Measurements from ENCODE around the gene FBXL22. TPM values are rescaled to one million over a fixed set of nuclear protein-coding genes. Genes with fewer than 3 reads are reported as not detected.
"Not testable (repeated sequence)": the region's sequence is repeated elsewhere in the genome, so short reads cannot be mapped to it uniquely, and the experiment has no call there.

FBXL22 gene
- total RNA-seq, 4 donors from 2014 or later, result 14.4 to 81.6 (median 46.3) TPM

- Histone ChIP-seq H3K4me1 (peaks cover 15 to 37% (median 22%) of the 10 kb centered on the region in 4 donors), H3K27me3 (no peaks in the 10 kb centered on the region), H3K4me3 (no peak overlapping the region), H3K27ac (replicated peaks in 1 of 4) (no peak overlapping the region), H3K9me3 (no peaks in the 10 kb centered on the region), H3K36me3 (peaks cover 20 to 86% (median 77%) of the 10 kb centered on the region in 4 donors)
- DNase-seq (ENCODE audit: extremely low spot score), result no peak
- 93% methylated on average over 15 of the region's 15 CpGs for WGBS
- TF ChIP-seq EP300 (IDR thresholded peaks at IDR 0.05), result no peak
- no peak for TF ChIP-seq POLR2AphosphoS5 (IDR thresholded peaks at IDR 0.05)
- intact Hi-C loops (cut with DNase I), result no loop called here
These were observed 15.1 kb downstream of the FBXL22 start for GRCh38 chr15:63612300-63612699.

GRCh38 chr15:63615935-63616334, 18.7 kb downstream of the FBXL22 start:
- H3K9me3 ChIP-seq, result no peaks in the 10 kb centered on the region
- no peak for DNase-seq (ENCODE audit: extremely low spot score)
- TF ChIP-seq CTCF (IDR thresholded peaks at IDR 0.05) (no peak), POLR2A (IDR thresholded peaks at IDR 0.05; ENCODE audit: low read depth) (no peak)
- H3K4me3 ChIP-seq, result no peak overlapping the region
- no peak overlapping the region for H3K27ac ChIP-seq (replicated peaks in 1 of 4)
- 93% methylated on average over 3 of the region's 3 CpGs for WGBS
- intact Hi-C loops (cut with DNase I), result no loop called here
- no peaks in the 10 kb centered on the region for H3K27me3 ChIP-seq
- peaks cover 20 to 58% (median 51%) of the 10 kb centered on the region in 4 donors for H3K36me3 ChIP-seq
- H3K4me1 ChIP-seq, result peaks cover 4 to 25% (median 11%) of the 10 kb centered on the region in 4 donors

- H3K27ac ChIP-seq (replicated peaks in 1 of 4); H3K27me3 ChIP-seq; intact Hi-C loops (cut with DNase I); H3K4me3 ChIP-seq; H3K9me3 ChIP-seq; DNase-seq (ENCODE audit: extremely low spot score): not testable (repeated sequence)
- H3K36me3 ChIP-seq, result peaks cover 16 to 56% (median 46%) of the 10 kb centered on the region in 4 donors
- WGBS, result 100% methylated on average over 4 of the region's 4 CpGs
- peaks cover 0 to 15% (median 2%) of the 10 kb centered on the region in 4 donors for H3K4me1 ChIP-seq
These were observed 20.0 kb downstream of the FBXL22 start for GRCh38 chr15:63617147-63617546.

DNA sequence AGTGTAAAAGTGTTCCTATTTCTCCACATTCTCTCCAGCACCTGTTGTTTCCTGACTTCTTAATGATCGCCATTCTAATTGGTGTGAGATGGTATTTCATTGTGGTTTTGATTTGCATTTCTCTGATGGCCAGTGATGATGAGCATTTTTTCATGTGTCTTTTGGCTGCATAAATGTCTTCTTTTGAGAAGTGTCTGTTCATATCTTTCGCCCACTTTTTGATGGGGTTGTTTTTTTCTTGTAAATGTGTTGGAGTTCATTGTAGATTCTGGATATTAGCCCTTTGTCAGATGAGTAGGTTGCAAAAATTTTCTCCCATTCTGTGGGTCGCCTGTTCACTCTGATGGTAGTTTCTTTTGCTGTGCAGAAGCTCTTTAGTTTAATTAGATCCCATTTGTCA, 20.4 kb downstream of the FBXL22 start:
- H3K27me3 ChIP-seq; DNase-seq (ENCODE audit: extremely low spot score); H3K27ac ChIP-seq (replicated peaks in 1 of 4); H3K4me3 ChIP-seq; H3K9me3 ChIP-seq; intact Hi-C loops (cut with DNase I): not testable (repeated sequence)
- Histone ChIP-seq H3K36me3 (peaks cover 18 to 56% (median 46%) of the 10 kb centered on the region in 4 donors), H3K4me1 (peaks cover 0 to 15% (median 2%) of the 10 kb centered on the region in 4 donors)
- 100% methylated on average over 3 of the region's 3 CpGs for WGBS

DNA sequence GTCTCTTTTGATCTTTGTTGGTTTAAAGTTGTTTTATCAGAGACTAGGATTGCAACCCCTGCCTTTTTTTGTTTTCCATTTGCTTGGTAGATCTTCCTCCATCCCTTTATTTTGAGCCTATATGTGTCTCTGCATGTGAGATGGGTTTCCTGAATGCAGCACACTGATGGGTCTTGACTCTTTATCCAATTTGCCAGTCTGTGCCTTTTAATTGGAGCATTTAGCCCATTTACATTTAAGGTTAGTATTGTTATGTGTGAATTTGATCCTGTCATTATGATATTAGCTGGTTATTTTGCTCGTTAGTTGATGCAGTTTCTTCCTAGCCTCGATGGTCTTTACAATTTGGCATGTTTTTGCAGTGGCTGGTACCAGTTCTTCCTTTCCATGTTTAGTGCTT, 23.6 kb downstream of the FBXL22 start:
- H3K9me3 ChIP-seq; H3K4me3 ChIP-seq; H3K27me3 ChIP-seq; H3K4me1 ChIP-seq; H3K27ac ChIP-seq (replicated peaks in 1 of 4); DNase-seq (ENCODE audit: extremely low spot score); intact Hi-C loops (cut with DNase I): not testable (repeated sequence)
- WGBS, result no CpG with 5 or more reads among the region's 2 CpGs
- H3K36me3 ChIP-seq, result peaks cover 32 to 57% (median 51%) of the 10 kb centered on the region in 4 donors

DNA sequence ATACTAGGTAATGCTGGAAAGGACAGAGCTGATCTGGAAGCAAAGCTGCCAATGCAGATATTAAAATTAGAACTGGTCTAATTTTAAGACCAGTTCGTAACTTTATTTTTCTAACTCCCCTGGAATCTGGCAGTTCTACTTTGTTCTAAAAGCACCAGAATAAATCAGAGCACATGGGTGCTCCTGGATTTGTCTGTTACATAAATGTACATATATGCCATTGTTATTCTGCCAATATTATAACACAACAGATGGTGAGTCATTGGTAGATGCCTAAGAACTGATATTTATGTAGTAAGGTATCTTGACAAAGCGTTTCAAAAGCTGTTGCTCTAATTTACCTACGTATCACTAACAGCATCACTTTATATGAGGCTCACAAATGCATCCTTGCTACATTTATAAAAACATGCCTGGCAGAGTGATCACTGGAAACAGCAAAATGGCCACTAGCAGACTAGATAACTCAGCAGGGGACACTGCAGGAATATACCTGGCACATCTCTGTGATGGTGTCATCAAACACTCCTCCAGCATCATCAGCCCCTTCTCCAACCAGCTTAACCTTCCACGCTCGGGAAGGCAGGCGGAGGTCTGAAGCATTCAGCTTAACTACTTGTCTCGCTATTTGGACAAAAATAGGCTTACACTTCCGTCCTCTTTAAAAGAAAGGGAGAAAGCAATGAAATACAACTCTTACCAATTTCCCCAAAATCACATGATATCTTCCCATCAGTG, 26.2 kb downstream of the FBXL22 start:
- WGBS, result 97% methylated on average over 8 of the region's 8 CpGs

More for the DNA sequence above, 26.2 kb downstream of the FBXL22 start:
- no peak for DNase-seq (ENCODE audit: extremely low spot score)
- H3K9me3 ChIP-seq, result no peaks in the 10 kb centered on the region
- no peaks in the 10 kb centered on the region for H3K4me1 ChIP-seq
- TF ChIP-seq POLR2AphosphoS5 (IDR thresholded peaks at IDR 0.05) (no peak), CTCF (IDR thresholded peaks at IDR 0.05) (no peak), POLR2A (IDR thresholded peaks at IDR 0.05; ENCODE audit: low read depth) (no peak), EP300 (IDR thresholded peaks at IDR 0.05) (no peak)
- no peak overlapping the region for H3K4me3 ChIP-seq
- intact Hi-C loops (cut with DNase I), result no loop called here
- peaks cover 49 to 73% (median 68%) of the 10 kb centered on the region in 4 donors for H3K36me3 ChIP-seq
- H3K27me3 ChIP-seq, result no peaks in the 10 kb centered on the region
- no peak overlapping the region for H3K27ac ChIP-seq (replicated peaks in 1 of 4)

Data from esophagus muscularis mucosa (tissue), 4 donors.